NB4 (cell line): ENCODE results near the gene ZNF639.

Experiments used
- MYC ChIP-seq: IDR thresholded peaks from 2 replicates; pipeline ENCODE4 v1.6.1; 2011; ENCODE audit warnings: low read depth, low read length
- POLR2A ChIP-seq: IDR thresholded peaks from 2 replicates; pipeline ENCODE4 v1.6.1; 2011; ENCODE audit warnings: mild to moderate bottlenecking; ENCODE audit not compliant: insufficient read length; ENCODE audit errors: extremely low read depth
- TF ChIP-seq, protein P1 (sequence below): IDR thresholded peaks from one replicate; pipeline ENCODE4 v1.5.1; 2012; ENCODE audit warnings: low read depth, low read length

DNA sequence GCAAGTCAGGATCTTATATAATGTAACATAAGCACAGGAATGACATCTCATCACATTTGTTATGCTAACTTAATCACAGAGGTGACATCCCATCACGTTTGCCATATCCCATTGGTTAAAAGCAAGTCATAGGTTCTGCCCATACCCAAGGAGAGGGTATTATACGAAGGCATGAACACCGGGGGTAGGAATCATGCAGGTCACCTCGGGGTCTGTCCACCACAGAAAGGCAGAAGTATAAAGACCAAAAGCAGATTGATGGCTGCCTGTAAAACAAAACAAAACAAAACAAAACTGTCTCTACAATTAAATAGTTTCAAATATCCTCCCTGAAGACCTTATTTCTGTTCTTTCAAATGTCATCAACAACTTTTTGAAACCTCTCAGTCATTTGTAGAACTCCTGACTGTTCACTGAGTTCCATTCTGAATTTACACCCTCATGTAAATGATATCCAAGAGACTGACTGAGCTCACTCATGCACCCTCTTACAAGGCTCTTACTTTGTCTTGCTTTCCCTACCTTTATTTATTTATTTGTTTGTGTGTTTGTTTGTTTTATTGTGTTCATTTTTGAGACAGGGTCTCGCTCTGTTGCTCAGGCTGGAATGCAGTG is 22.7 kb upstream of the ZNF639 start:
- TF ChIP-seq, protein P1, sequence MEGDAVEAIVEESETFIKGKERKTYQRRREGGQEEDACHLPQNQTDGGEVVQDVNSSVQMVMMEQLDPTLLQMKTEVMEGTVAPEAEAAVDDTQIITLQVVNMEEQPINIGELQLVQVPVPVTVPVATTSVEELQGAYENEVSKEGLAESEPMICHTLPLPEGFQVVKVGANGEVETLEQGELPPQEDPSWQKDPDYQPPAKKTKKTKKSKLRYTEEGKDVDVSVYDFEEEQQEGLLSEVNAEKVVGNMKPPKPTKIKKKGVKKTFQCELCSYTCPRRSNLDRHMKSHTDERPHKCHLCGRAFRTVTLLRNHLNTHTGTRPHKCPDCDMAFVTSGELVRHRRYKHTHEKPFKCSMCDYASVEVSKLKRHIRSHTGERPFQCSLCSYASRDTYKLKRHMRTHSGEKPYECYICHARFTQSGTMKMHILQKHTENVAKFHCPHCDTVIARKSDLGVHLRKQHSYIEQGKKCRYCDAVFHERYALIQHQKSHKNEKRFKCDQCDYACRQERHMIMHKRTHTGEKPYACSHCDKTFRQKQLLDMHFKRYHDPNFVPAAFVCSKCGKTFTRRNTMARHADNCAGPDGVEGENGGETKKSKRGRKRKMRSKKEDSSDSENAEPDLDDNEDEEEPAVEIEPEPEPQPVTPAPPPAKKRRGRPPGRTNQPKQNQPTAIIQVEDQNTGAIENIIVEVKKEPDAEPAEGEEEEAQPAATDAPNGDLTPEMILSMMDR, result no peak
- TF ChIP-seq POLR2A (no peak), MYC (no peak)
